Spleen (tissue), 7 donors: ENCODE data around the gene TOP1.

Experiments
- CTCF ChIP-seq, 11 experiments: fragments of 200-600 bp in 7 of 11; fragments of 450-650 bp in 4 of 11; sonication (generic) in 4 of 11; IDR thresholded peaks in 8 of 11; conservative IDR thresholded peaks in 3 of 11; 1 replicate in 7 of 11; 2 replicates in 4 of 11; pipeline versions ENCODE4 v1.4.0 to v1.8.0; 2016 to 2021; ENCODE audit warnings: antibody characterized with exemption in 11 of 11, inconsistent platforms in 4 of 11, mild to moderate bottlenecking in 1 of 11
- POLR2A ChIP-seq, 3 donors: fragments of 450-650 bp; IDR thresholded peaks; one replicate each; pipeline ENCODE4 v1.5.1; 2017; ENCODE audit warnings: antibody characterized with exemption in 3 of 3, mild to moderate bottlenecking in 1 of 3
- donor health status: DM: no; HTN: no; CAD: no; lungs with moderate emphysema.
- donor health status: DM: no; HTN: no; CAD: no.
- donor health status: DM: no; HTN: no; CAD: no.

- TF ChIP-seq CTCF (IDR thresholded peaks at IDR 0.05 in 8 of 11, conservative IDR thresholded peaks at IDR 0.05 in 3 of 11) (no peak), POLR2A (IDR thresholded peaks at IDR 0.05) (no peak)
These were observed 1.3 kb upstream of the TOP1 start for GRCh38 chr20:41027366-41027765.
